HepG2 (cell line): ENCODE data around the gene RRP9. TPM values are rescaled to one million over a fixed set of nuclear protein-coding genes. Genes with fewer than 3 reads are reported as not detected.

Source experiments
- ATAC-seq: fragments of 200-7000 bp; cut with Tn5 transposase; 3 replicates; pipeline ENCODE4 v1.9.1; 2020; ENCODE audit warnings: mild to moderate bottlenecking, moderate library complexity
- BruUV-seq: library from RNA; stranded (reverse); fragments of 400-500 nt; replicated peaks from 2 replicates; lab custom pipeline; 2021; lab: Mats Ljungman, UMichigan
- CTCF ChIA-PET: fragments of 300-600 bp; formaldehyde crosslinking; extraction: SDS; loops from one replicate; lab custom pipeline; 2021; ENCODE audit warnings: low total read pairs, inconsistent platforms, low intra/inter-chr PET ratio; lab: Yijun Ruan, JAX
- POLR2A ChIA-PET: fragments of 350-600 bp; sonication (Branson Sonifier 250); formaldehyde crosslinking; loops from one replicate; lab custom pipeline; 2020; ENCODE audit warnings: antibody characterized with exemption, inconsistent platforms; lab: Yijun Ruan, JAX
- DNase-seq: peaks from one replicate; pipeline ENCODE4 v3.0.0-alpha.2; 2015; ENCODE audit warnings: low spot score
- FAIRE-seq: peaks from 3 replicates; lab custom pipeline; 2011; peaks lifted over from hg19 to GRCh38; lab: Jason Lieb, UNC
- H2AFZ ChIP-seq: one replicate; pipeline ENCODE4 v1.6.1; 2011; ENCODE audit warnings: low read length, inconsistent platforms
- H3K27ac ChIP-seq: fragments of 300-600 bp; 3 replicates; pipeline ENCODE4 v1.8.0; 2011; ENCODE audit warnings: mixed run types, mild to moderate bottlenecking, mixed read lengths, low read length, inconsistent platforms; ENCODE audit not compliant: insufficient read depth; ENCODE audit errors: extremely low read length
- H3K27me3 ChIP-seq, 2 experiments: fragments of 200-600 bp in 1 of 2; 2 replicates in 1 of 2; 3 replicates in 1 of 2; pipeline versions ENCODE4 v1.6.0 to v1.8.0; 2011; ENCODE audit warnings: low read length in 2 of 2, mild to moderate bottlenecking in 2 of 2, moderate library complexity in 2 of 2, inconsistent platforms in 1 of 2; ENCODE audit not compliant: insufficient read depth in 2 of 2, control insufficient read depth in 1 of 2
- H3K36me3 ChIP-seq, 2 experiments: fragments of 200-600 bp in 1 of 2; replicated peaks in 1 of 2; 2 replicates in 1 of 2; 3 replicates in 1 of 2; pipeline versions ENCODE4 v1.5.1 to v1.8.0; 2011; ENCODE audit warnings: low read length in 2 of 2, inconsistent platforms in 1 of 2; ENCODE audit not compliant: insufficient read depth in 2 of 2, control insufficient read depth in 1 of 2
- H3K4me1 ChIP-seq: 2 replicates; pipeline ENCODE4 v1.5.1; 2012; ENCODE audit warnings: low read length, inconsistent platforms; ENCODE audit not compliant: insufficient read depth
- H3K4me2 ChIP-seq: 2 replicates; pipeline ENCODE4 v1.6.0; 2011; ENCODE audit warnings: low read depth, low read length, inconsistent platforms
- H3K4me3 ChIP-seq, 3 experiments: fragments of 200-600 bp in 1 of 3; sonication (generic), shearing (Covaris generic) in 1 of 3; replicated peaks in 1 of 3; 2 replicates each; pipeline ENCODE4 v1.5.1; 2011 to 2016; ENCODE audit warnings: low read length in 3 of 3, inconsistent platforms in 2 of 3, low read depth in 2 of 3, mild to moderate bottlenecking in 2 of 3, control low read depth in 1 of 3, mixed read lengths in 1 of 3; ENCODE audit not compliant: insufficient read depth in 1 of 3
- H3K79me2 ChIP-seq: one replicate; pipeline ENCODE4 v1.6.1; 2011; ENCODE audit warnings: low read length, inconsistent platforms; ENCODE audit not compliant: insufficient read depth
- H3K9ac ChIP-seq: 2 replicates; pipeline ENCODE4 v1.6.0; 2011; ENCODE audit warnings: mild to moderate bottlenecking, low read depth, low read length, inconsistent platforms; ENCODE audit not compliant: insufficient read depth
- H3K9me3 ChIP-seq: 2 replicates; pipeline ENCODE4 v1.5.1; 2012; ENCODE audit warnings: mild to moderate bottlenecking, low read length
- H4K20me1 ChIP-seq: 2 replicates; pipeline ENCODE4 v1.6.0; 2011; ENCODE audit warnings: inconsistent platforms, mild to moderate bottlenecking, low read length, moderate library complexity; ENCODE audit not compliant: insufficient read depth
- CBFB ChIP-seq: sonication (generic); formaldehyde crosslinking; IDR thresholded peaks from 2 replicates; pipeline ENCODE4 v1.4.0; 2020; ENCODE audit warnings: missing genetic modification reagents
- CHD4 ChIP-seq: fragments of 200-600 bp; sonication (generic); IDR thresholded peaks from 2 replicates; pipeline ENCODE4 v1.7.0; 2017; ENCODE audit warnings: mild to moderate bottlenecking, low read length, borderline replicate concordance
- KLF12 ChIP-seq: sonication (generic); formaldehyde crosslinking; IDR thresholded peaks from 2 replicates; pipeline ENCODE4 v1.4.0; 2020; ENCODE audit warnings: missing genetic modification reagents, borderline replicate concordance
- LCORL ChIP-seq, 2 experiments: fragments of 450-650 bp in 1 of 2; sonication (generic) in 1 of 2; formaldehyde crosslinking in 1 of 2; IDR thresholded peaks; 2 replicates each; pipeline versions ENCODE4 v1.5.0 to v1.6.1; 2017 to 2020; ENCODE audit warnings: antibody characterized with exemption in 1 of 2, missing genetic modification reagents in 1 of 2
- MATR3 ChIP-seq: sonication (generic); formaldehyde crosslinking; IDR thresholded peaks from 2 replicates; pipeline ENCODE4 v1.4.0; 2020; ENCODE audit warnings: missing genetic modification reagents
- NCOR1 ChIP-seq: fragments of 200-600 bp; sonication (generic); IDR thresholded peaks from 2 replicates; pipeline ENCODE4 v1.7.0; 2017; ENCODE audit warnings: antibody characterized with exemption, low read length, borderline replicate concordance
- PHF21A ChIP-seq: sonication (generic); formaldehyde crosslinking; IDR thresholded peaks from 2 replicates; pipeline ENCODE4 v1.5.0; 2020; ENCODE audit warnings: mild to moderate bottlenecking, missing genetic modification reagents
- POLR2A ChIP-seq, 2 experiments: IDR thresholded peaks; 2 replicates each; pipeline ENCODE4 v1.6.1; 2011; ENCODE audit warnings: low read depth in 2 of 2, low read length in 2 of 2, mild to moderate bottlenecking in 1 of 2, moderate library complexity in 1 of 2; ENCODE audit not compliant: insufficient read depth in 1 of 2
- RFX5 ChIP-seq: IDR thresholded peaks from 2 replicates; pipeline ENCODE4 v1.6.1; 2011; ENCODE audit warnings: low read depth, low read length, improper control_type of control experiment
- RFXAP ChIP-seq: sonication (generic); formaldehyde crosslinking; IDR thresholded peaks from 2 replicates; pipeline ENCODE4 v1.4.0; 2020; ENCODE audit warnings: missing genetic modification reagents, borderline replicate concordance
- SALL2 ChIP-seq: sonication (generic); formaldehyde crosslinking; IDR thresholded peaks from 2 replicates; pipeline ENCODE4 v1.8.1; 2023; ENCODE audit warnings: mild to moderate bottlenecking, missing genetic modification reagents, inconsistent platforms
- SNAPC2 ChIP-seq: sonication (generic); formaldehyde crosslinking; IDR thresholded peaks from 2 replicates; pipeline ENCODE4 v1.8.1; 2022; ENCODE audit warnings: mild to moderate bottlenecking, missing genetic modification reagents
- SOX6 ChIP-seq, 2 experiments: fragments of 450-650 bp in 1 of 2; sonication (generic) in 1 of 2; formaldehyde crosslinking in 1 of 2; IDR thresholded peaks; 2 replicates each; pipeline versions ENCODE4 v1.4.0 to v1.6.1; 2017 to 2020; ENCODE audit warnings: antibody characterized with exemption in 1 of 2, mild to moderate bottlenecking in 1 of 2, missing genetic modification reagents in 1 of 2
- ZBTB1 ChIP-seq: sonication (generic); formaldehyde crosslinking; IDR thresholded peaks from 2 replicates; pipeline ENCODE4 v1.4.0; 2020; ENCODE audit warnings: missing genetic modification reagents, borderline replicate concordance
- ZFP36 ChIP-seq: fragments of 150-350 bp; IDR thresholded peaks from 2 replicates; pipeline ENCODE4 v1.6.1; 2018; ENCODE audit warnings: borderline replicate concordance, low read length, low read depth; ENCODE audit not compliant: partially characterized antibody
- ZGPAT ChIP-seq: IDR thresholded peaks from 2 replicates; pipeline ENCODE4 v1.6.1; 2016; ENCODE audit warnings: mild to moderate bottlenecking
- ZNF18 ChIP-seq: sonication (generic); formaldehyde crosslinking; IDR thresholded peaks from 2 replicates; pipeline ENCODE4 v1.8.0; 2022; ENCODE audit warnings: mild to moderate bottlenecking, missing genetic modification reagents; ENCODE audit not compliant: insufficient replicate concordance
- ZNF235 ChIP-seq: sonication (generic); formaldehyde crosslinking; IDR thresholded peaks from 2 replicates; pipeline ENCODE4 v1.8.1; 2023; ENCODE audit warnings: mild to moderate bottlenecking, missing genetic modification reagents, borderline replicate concordance
- ZNF468 ChIP-seq: sonication (generic); formaldehyde crosslinking; IDR thresholded peaks from 2 replicates; pipeline ENCODE4 v1.8.0; 2022; ENCODE audit warnings: mild to moderate bottlenecking, moderate library complexity, missing genetic modification reagents
- ZNF496 ChIP-seq: sonication (generic); formaldehyde crosslinking; IDR thresholded peaks from 2 replicates; pipeline ENCODE4 v1.8.1; 2023; ENCODE audit warnings: mild to moderate bottlenecking, moderate library complexity, missing genetic modification reagents; ENCODE audit not compliant: insufficient replicate concordance
- ZNF792 ChIP-seq: IDR thresholded peaks from 2 replicates; pipeline ENCODE4 v1.6.1; 2016
- WGBS: methylation state at CpG from one replicate; pipeline ENCODE4 v1.1.6; 2017; ENCODE audit warnings: low lambda C conversion rate; 5-methylcytosine and 5-hydroxymethylcytosine counted together
- in situ Hi-C: cut with HindIII; loops from 2 replicates; pipeline ENCODE4 v1.10.0; 2017; ENCODE audit warnings: low pct_unique_long_range_greater_than_20kb; ENCODE audit not compliant: extremely low pct_ligation_motif_present
- intact Hi-C: fragments of 100-400 bp; cut with micrococcal nuclease; formaldehyde crosslinking; loops from one replicate; pipeline ENCODE4 v1.10.0; 2022; ENCODE audit not compliant: unreplicated experiment
- polyA plus RNA-seq, 8 experiments: library from polyadenylated mRNA; depleted of rRNA in 3 of 8; stranded (reverse) in 7 of 8; unstranded in 1 of 8; fragments of >200 nt; fragmentation: Illumina TruSeq in 4 of 8; extraction: Trizol in 4 of 8; gene quantifications; 2 replicates each; pipeline versions ENCODE4 v1.2.1 to v1.2.3, GENCODE V29; 2011 to 2016; ENCODE audit warnings: low read depth in 4 of 8, missing spikeins in 1 of 8, mixed read lengths in 1 of 8; ENCODE audit not compliant: insufficient read depth in 1 of 8
- total RNA-seq, 5 experiments: library from RNA; depleted of rRNA; stranded (reverse); fragments of >200 nt; fragmentation: Illumina TruSeq; extraction: Trizol; gene quantifications; 2 replicates each; pipeline ENCODE4 v1.2.3, GENCODE V29; 2016; ENCODE audit warnings: low read depth in 1 of 5

RRP9 gene
- total and polyA plus RNA-seq, 2 of the 13 experiments (the other 11 are each of a cell fraction or from before 2014, with no cell fraction given) = 14.8 to 44.0 TPM

- intact Hi-C loops = loop anchor here (2.0 kb wide), 1 partner anchor 40 kb away; the partner anchor contains the start of gene PARP3
- H3K79me2 ChIP-seq = peaks cover 17% of the 10 kb centered on the region
- in situ Hi-C loops = no loop called here
- FAIRE-seq (peak; percentile 18), ATAC-seq (peak; percentile 80), DNase-seq (peak; percentile 87)
- ChIA-PET CTCF (interaction anchor here (2.2 to 2.6 kb wide), 2 partner anchors 9 to 41 kb away, joined by 12 to 19 read pairs; partner anchors contain the start of genes ABHD14B, PARP3 and RRP9), POLR2A (interaction anchor here (0.8 to 6.4 kb wide), 15 partner anchors 9 to 484 kb away, joined by 3 to 187 read pairs (median 6); partner anchors contain the start of genes ABHD14A, ABHD14B, PARP3 and PCBP4)
- peak within 1 kb of the TSS; percentile 98 for H3K4me2 ChIP-seq
- peaks cover 51% of the 10 kb centered on the region for H3K4me1 ChIP-seq
- no TSS peak for BruUV-seq
- H4K20me1 ChIP-seq = no peaks in the 10 kb centered on the region
- 1% methylated on average over 6 of the region's 68 CpGs for WGBS
- peak within 1 kb of the TSS; percentile 89 for H3K9ac ChIP-seq
- no peaks in the 10 kb centered on the region for H3K9me3 ChIP-seq
- H3K36me3 ChIP-seq = no peaks in the 10 kb centered on the region; a peak in 1 of 5 replicates
- peak within 1 kb of the TSS; percentile 70 to 83 (median 73) for H3K4me3 ChIP-seq
- peak within 1 kb of the TSS; percentile 94 for H3K27ac ChIP-seq
- H3K27me3 ChIP-seq = no peaks in the 10 kb centered on the region
- no peak within 1 kb of the TSS for H2AFZ ChIP-seq
- TF ChIP-seq ZFP36 (no peak), ZNF468 (CRISPR knock-in tag) (no peak), POLR2A (IDR thresholded peaks at IDR 0.05; ENCODE audit: insufficient read depth in 1 of 2, low read depth in 2 of 2, low read length in 2 of 2) (no peak; a peak in 1 of 4 replicates), ZGPAT (CRISPR knock-in tag) (peak; percentile 93; the same call in 1 of the 2 replicates), SNAPC2 (CRISPR knock-in tag) (no peak; the same call in none of the 2 replicates), MATR3 (CRISPR knock-in tag) (no peak), ZNF496 (CRISPR knock-in tag) (no peak), CBFB (CRISPR knock-in tag) (peak; percentile 60; the same call in 1 of the 2 replicates), RFXAP (CRISPR knock-in tag) (no peak), ZBTB1 (no peak), RFX5 (no peak), ZNF792 (CRISPR knock-in tag) (peak; percentile 86), SOX6 (IDR thresholded peaks at IDR 0.05) (no peak), SOX6 (CRISPR knock-in tag; IDR thresholded peaks at IDR 0.05) (peak; percentile 43; the same call in 1 of the 2 replicates), SALL2 (CRISPR knock-in tag) (peak; percentile 37), LCORL (IDR thresholded peaks at IDR 0.05) (no peak), LCORL (CRISPR knock-in tag; IDR thresholded peaks at IDR 0.05) (peak; percentile 91), PHF21A (CRISPR knock-in tag) (peak; percentile 67), KLF12 (CRISPR knock-in tag) (peak; percentile 70; the same call in 1 of the 2 replicates), CHD4 (no peak), ZNF18 (CRISPR knock-in tag) (peak; percentile 15), ZNF235 (CRISPR knock-in tag) (no peak; the same call in 1 of the 2 replicates), NCOR1 (peak; percentile 75; the same call in 1 of the 2 replicates)
These were observed 41.3 kb upstream of the RRP9 start, which contains the start of gene ACY1 for GRCh38 chr3:51982838-51983577. Gene ACY1 (plus strand): TSS chr3:51983535. CDS start chr3:51984065, 530 bp downstream.
